GM18520 (cell line): ENCODE results near the gene KRTAP9-8.
"Not testable (repeated sequence)": the region's sequence is repeated elsewhere in the genome, so short reads cannot be mapped to it uniquely, and the experiment has no call there.

Source experiments
- ATAC-seq: cut with Tn5 transposase; IDR thresholded peaks from one replicate; pipeline ENCODE4 v1.9.1; 2021; ENCODE audit not compliant: unreplicated experiment

Gene KRTAP9-8, protein sequence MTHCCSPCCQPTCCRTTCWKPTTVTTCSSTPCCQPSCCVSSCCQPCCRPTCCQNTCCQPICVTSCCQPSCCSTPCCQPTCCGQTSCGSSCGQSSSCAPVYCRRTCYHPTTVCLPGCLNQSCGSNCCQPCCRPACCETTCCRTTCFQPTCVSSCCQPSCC

DNA sequence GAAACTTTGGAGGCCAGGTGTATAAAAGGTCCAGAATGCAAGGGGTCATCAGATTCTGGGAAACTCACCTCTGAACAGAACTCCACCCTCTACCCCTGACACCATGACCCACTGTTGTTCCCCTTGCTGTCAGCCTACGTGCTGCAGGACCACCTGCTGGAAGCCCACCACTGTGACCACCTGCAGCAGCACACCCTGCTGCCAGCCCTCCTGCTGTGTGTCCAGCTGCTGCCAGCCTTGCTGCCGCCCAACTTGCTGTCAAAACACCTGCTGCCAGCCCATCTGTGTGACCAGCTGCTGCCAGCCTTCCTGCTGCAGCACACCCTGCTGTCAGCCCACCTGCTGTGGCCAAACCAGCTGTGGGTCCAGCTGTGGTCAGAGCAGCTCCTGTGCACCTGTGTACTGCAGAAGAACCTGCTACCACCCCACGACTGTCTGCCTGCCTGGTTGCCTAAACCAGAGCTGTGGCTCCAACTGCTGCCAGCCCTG, at the start of gene KRTAP9-8:
KRTAP9-8 (plus strand) TSS at position 51 of the 489 bp plus-strand sequence; CDS start at position 104, 53 bp downstream.
- not testable (repeated sequence) for ATAC-seq

- not testable (repeated sequence) for ATAC-seq
These were observed 47.9 kb upstream of the KRTAP9-8 start, which contains the start of gene KRTAP9-1 for GRCh38 chr17:41189837-41190318. KRTAP9-1 (plus strand) TSS chr17:41189887; CDS start chr17:41189887, 0 bp downstream.

DNA sequence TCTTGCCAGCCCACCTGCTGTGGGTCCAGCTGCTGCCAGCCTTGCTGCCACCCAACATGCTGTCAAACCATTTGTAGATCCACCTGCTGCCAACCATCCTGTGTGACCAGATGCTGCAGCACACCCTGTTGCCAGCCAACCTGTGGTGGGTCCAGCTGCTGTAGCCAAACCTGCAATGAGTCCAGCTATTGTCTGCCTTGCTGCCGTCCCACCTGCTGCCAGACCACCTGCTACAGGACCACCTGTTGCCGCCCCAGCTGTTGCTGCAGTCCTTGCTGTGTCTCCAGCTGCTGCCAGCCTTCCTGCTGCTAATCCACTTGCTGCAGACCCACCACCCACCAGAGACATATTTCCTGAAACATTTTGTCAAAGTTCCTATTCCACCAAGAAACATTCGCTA, 47.5 kb upstream of the KRTAP9-8 start:
- no peak for ATAC-seq

- ATAC-seq: no peak
These were observed 41.7 kb upstream of the KRTAP9-8 start for GRCh38 chr17:41196068-41196467.

- no peak for ATAC-seq
These were observed 38.2 kb upstream of the KRTAP9-8 start for GRCh38 chr17:41199421-41200078.

DNA sequence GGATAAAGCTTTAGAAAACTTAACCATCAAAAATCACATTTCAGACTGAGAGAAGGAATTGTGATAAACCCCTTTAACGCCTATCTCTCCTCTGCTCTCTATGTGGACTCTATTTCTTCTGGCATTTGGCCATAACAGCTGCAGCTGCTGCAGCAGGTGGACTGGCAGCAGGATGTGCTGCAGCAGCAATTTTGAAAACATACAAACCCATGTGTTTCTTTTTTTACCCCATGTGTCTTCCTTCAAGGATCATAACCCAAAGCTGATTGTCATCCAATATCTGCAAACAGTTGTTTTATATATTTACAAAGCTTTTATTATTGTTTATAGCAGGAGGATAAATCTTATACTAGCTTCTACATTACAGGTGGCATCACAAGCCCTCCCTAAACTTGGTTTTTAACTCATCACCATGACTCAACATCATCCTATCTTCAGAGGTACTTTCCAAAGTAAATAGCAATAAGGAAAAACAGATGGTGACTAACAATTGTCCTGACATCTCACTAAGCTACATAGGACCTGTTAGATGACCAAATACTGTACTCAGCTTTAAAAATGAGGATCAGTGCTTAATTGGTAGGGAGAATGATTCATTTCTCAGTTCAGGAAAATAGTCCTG, 25.8 kb upstream of the KRTAP9-8 start:
- no peak for ATAC-seq

DNA sequence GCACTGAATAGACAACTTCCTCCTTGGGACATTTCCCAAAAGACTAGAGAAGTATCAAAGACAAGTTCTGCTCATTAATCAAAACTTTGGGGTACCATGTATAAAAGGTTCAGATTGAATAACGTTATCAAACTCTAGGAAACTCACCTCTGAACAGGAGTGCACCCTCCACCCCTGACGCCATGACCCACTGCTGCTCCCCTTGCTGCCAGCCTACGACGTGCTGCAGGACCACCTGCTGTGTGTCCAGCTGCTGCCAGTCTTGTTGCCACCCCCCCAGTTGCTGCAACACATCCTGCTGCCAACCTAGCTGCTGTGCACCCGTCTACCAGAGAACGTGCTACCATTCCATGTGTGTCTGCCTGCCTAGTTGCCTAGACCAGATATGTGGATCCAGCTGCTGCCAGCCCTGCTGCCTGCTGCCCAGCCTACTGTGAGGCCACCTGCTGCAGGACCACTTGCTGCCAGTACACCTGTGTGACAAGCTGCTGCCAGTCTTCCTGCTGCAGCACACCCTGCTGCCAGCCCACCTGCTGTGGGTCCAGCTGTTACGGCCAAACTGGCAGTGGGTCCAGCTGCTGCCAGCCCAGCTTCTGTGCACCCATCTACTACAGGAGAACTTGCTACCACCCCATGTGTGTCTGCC, 25.2 kb upstream of the KRTAP9-8 start:
- ATAC-seq: no peak

GRCh38 chr17:41215681-41216080, 22.1 kb upstream of the KRTAP9-8 start:
- no peak for ATAC-seq

- ATAC-seq: no peak
These were observed 14.0 kb upstream of the KRTAP9-8 start for GRCh38 chr17:41223821-41224220.

GRCh38 chr17:41226051-41226450, 11.7 kb upstream of the KRTAP9-8 start:
- ATAC-seq: no peak

- ATAC-seq: not testable (repeated sequence)
These were observed 11.2 kb upstream of the KRTAP9-8 start, which contains the start of gene KRTAP9-2 for GRCh38 chr17:41226598-41227095. KRTAP9-2 (plus strand) TSS chr17:41226648; CDS start chr17:41226655, 7 bp downstream.

DNA sequence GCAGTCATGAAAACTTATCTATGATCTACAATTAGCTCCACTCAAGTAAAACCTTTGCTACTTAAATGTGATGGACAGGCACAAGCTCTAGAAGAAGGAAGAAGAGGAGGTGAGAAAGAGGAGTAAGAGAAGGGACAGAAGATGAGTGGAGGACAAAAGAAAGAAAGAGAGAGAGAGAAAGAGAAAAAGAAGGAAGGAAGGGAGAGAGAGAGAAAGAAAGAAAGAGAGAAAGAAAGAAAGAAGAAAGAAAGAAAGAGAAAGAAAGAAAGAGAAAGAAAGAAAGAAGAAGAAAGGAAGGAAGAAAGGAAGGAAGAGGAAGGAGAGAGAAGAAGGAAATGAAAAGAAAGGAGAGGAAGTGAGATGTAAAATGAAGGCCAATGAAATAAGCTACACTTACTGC, 7.7 kb upstream of the KRTAP9-8 start:
- ATAC-seq: no peak

- ATAC-seq: no peak
These were observed 6.1 kb upstream of the KRTAP9-8 start for GRCh38 chr17:41231731-41232130.

- not testable (repeated sequence) for ATAC-seq
These were observed 5.2 kb upstream of the KRTAP9-8 start, which contains the start of gene KRTAP9-3 for GRCh38 chr17:41232399-41233105. KRTAP9-3 (plus strand) TSS chr17:41232449; CDS start chr17:41232502, 53 bp downstream.

DNA sequence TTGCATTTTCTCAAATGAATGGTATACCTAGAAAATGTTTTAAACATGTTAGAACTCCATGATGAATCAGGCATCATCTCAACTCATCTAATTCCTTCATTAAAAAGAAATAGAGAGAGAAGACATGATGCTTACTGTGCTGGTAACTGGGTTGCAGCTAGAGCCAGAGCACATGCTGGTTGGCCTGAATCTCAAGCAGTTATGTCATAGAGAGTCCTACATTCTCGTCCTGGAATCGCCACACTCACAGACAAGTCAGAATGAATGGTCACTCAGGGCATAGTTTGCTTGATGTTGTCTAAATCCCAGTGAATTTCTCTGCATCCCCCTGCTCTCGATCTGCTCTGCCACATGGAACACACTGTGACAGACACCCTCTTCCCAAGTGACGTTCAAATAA, 683 bp upstream of the KRTAP9-8 start:
- not testable (repeated sequence) for ATAC-seq

DNA sequence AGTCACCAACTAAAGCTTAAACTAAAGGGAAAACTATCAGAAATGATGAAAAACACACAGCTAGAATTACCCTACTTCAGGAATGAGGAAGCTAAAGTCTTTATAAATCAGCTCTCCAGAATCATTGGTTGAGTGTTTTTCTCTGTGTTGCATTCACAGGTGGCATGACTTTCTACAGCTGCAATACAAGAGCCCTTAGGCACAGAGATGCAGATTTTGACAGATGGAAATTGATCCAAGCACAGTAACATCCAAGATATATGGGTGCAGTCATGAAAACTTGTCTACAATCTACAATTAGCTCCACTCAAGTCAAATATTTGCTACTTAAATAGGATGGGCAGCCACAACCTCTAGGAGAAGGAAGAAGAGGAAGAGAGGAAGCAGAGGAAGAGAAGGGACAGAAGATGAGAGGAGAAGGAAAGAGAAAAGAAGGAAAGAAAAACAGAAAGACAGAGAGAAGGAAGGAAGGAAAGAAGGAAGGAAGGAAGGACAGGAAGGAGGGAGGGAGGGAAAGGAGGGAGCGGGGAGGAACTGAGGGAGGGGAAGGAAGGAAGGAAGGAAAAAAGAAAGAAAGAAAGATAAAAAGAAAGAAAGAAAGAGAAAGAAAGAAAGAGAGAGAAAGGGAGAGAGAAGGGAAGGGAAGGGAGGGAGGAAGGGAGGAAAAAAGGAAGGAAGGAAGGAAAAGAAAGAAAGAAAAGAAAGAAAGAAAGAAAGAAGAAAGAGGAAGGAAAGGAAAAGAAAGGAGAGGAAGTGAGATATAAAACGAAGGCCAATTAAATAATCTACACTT, 9.4 kb downstream of the KRTAP9-8 start:
- ATAC-seq: not testable (repeated sequence)

- ATAC-seq: not testable (repeated sequence)
These were observed 11.9 kb downstream of the KRTAP9-8 start, which contains the start of gene KRTAP9-4 for GRCh38 chr17:41249637-41250240. KRTAP9-4 (plus strand) TSS chr17:41249687; CDS start chr17:41249721, 34 bp downstream.

GRCh38 chr17:41251261-41251660, 13.5 kb downstream of the KRTAP9-8 start:
- ATAC-seq: no peak

GRCh38 chr17:41254861-41255260, 17.1 kb downstream of the KRTAP9-8 start:
- no peak for ATAC-seq
